Effector memory CD4-positive, alpha-beta T cell (primary cell): ENCODE measurements around the gene KLHL29.

Experiments used
- DNase-seq, 3 donors: peaks; one replicate each; pipeline ENCODE4 v3.0.0-alpha.2; 2020
- H3K27ac ChIP-seq: 2 replicates; pipeline ENCODE4 v1.7.0; 2013; ENCODE audit warnings: mild to moderate bottlenecking, low read length, moderate library complexity; ENCODE audit not compliant: insufficient read depth, poor library complexity, severe bottlenecking
- H3K27me3 ChIP-seq: replicated peaks from 2 replicates; pipeline ENCODE4 v1.7.0; 2013; ENCODE audit warnings: mild to moderate bottlenecking, low read length; ENCODE audit not compliant: insufficient read depth, control insufficient read depth, poor library complexity, severe bottlenecking
- H3K36me3 ChIP-seq: 2 replicates; pipeline ENCODE4 v1.7.0; 2013; ENCODE audit warnings: mild to moderate bottlenecking, low read length, moderate library complexity; ENCODE audit not compliant: control insufficient read depth, insufficient read depth
- H3K4me1 ChIP-seq: 2 replicates; pipeline ENCODE4 v1.7.0; 2013; ENCODE audit warnings: low read length, mild to moderate bottlenecking; ENCODE audit not compliant: control insufficient read depth, insufficient read depth, poor library complexity, severe bottlenecking
- H3K4me3 ChIP-seq: 2 replicates; pipeline ENCODE4 v1.7.0; 2013; ENCODE audit warnings: low read length, low read depth, mild to moderate bottlenecking; ENCODE audit not compliant: insufficient read depth, poor library complexity, severe bottlenecking
- H3K9me3 ChIP-seq: 2 replicates; pipeline ENCODE4 v1.7.0; 2013; ENCODE audit warnings: mild to moderate bottlenecking, low read length, moderate library complexity; ENCODE audit not compliant: control insufficient read depth

KLHL29 gene

GRCh38 chr2:23435250-23436035 lies 50.5 kb downstream of the KLHL29 start:
- no peak overlapping the region for H3K27ac ChIP-seq
- DNase-seq, result no peak
- H3K4me1 ChIP-seq, result no peaks in the 10 kb centered on the region

GRCh38 chr2:23436346-23437098 lies 51.5 kb downstream of the KLHL29 start:
- Histone ChIP-seq H3K9me3 (no peaks in the 10 kb centered on the region), H3K27me3 (no peaks in the 10 kb centered on the region), H3K36me3 (no peaks in the 10 kb centered on the region), H3K27ac (no peak overlapping the region), H3K4me1 (no peaks in the 10 kb centered on the region), H3K4me3 (no peak overlapping the region)
- DNase-seq, result no peak

More at GRCh38 chr2:23435250-23436035, 50.5 kb downstream of the KLHL29 start:
- Histone ChIP-seq H3K9me3 (no peaks in the 10 kb centered on the region), H3K4me3 (no peak overlapping the region), H3K36me3 (no peaks in the 10 kb centered on the region), H3K27me3 (no peaks in the 10 kb centered on the region)

GRCh38 chr2:23441414-23441813 lies 56.4 kb downstream of the KLHL29 start:
- DNase-seq, result no peak
- Histone ChIP-seq H3K36me3 (no peaks in the 10 kb centered on the region), H3K4me3 (no peak overlapping the region), H3K4me1 (no peaks in the 10 kb centered on the region), H3K9me3 (no peaks in the 10 kb centered on the region), H3K27ac (no peak overlapping the region), H3K27me3 (no peaks in the 10 kb centered on the region)

DNA sequence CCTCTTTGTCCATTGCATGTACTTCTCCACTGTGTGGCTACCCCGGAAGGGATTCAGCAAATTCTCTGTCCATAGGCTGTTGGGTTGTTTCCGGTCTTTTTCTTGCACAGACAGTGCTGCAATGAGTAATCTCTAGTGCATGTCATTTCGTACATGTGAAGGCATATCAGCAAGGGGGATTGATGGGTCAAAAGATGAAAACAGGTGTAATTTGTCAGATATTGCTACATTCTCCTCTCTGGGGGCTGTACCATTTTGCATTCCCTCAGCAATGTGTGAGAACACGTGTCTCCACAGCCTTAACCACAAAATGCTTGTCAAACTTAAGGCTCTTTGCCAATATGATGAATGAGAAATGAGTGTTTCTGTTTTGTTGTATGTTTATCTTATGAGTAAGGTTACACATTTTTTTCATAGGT lies 60.5 kb downstream of the KLHL29 start:
- H3K4me3 ChIP-seq, result no peak overlapping the region
- H3K36me3 ChIP-seq, result no peaks in the 10 kb centered on the region
- H3K27me3 ChIP-seq, result no peaks in the 10 kb centered on the region
- H3K27ac ChIP-seq, result no peak overlapping the region
- no peak for DNase-seq
- no peaks in the 10 kb centered on the region for H3K4me1 ChIP-seq
- H3K9me3 ChIP-seq, result no peaks in the 10 kb centered on the region

DNA sequence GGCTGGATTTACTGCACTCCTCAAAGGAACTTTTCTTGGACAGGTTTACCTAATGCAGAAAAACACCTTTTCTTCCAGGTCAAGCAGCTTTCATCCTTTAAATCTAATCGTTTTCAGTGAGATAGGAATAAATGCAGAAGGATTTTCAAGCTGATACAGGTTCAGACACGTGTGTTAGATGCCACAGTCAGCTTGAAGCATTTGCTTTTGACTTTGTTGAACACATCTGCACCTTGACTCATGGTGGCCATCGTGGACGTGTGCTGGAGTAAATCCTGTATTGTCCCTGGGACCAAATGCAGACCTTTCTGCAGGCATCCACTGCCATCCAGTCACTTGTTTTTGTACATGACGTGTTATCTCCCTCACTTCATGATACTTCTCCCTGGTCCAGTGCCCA lies 61.9 kb downstream of the KLHL29 start:
- no peaks in the 10 kb centered on the region for H3K4me1 ChIP-seq
- no peaks in the 10 kb centered on the region for H3K27me3 ChIP-seq
- no peak overlapping the region for H3K4me3 ChIP-seq
- no peak overlapping the region for H3K27ac ChIP-seq
- H3K9me3 ChIP-seq, result no peaks in the 10 kb centered on the region
- DNase-seq, result no peak
- H3K36me3 ChIP-seq, result no peaks in the 10 kb centered on the region

- Histone ChIP-seq H3K27me3 (no peaks in the 10 kb centered on the region), H3K36me3 (no peaks in the 10 kb centered on the region), H3K9me3 (no peaks in the 10 kb centered on the region), H3K4me3 (no peak overlapping the region), H3K4me1 (peaks cover under 1% of the 10 kb centered on the region), H3K27ac (no peak overlapping the region)
- no peak for DNase-seq
Observed at GRCh38 chr2:23447405-23447804, 62.4 kb downstream of the KLHL29 start.

DNA sequence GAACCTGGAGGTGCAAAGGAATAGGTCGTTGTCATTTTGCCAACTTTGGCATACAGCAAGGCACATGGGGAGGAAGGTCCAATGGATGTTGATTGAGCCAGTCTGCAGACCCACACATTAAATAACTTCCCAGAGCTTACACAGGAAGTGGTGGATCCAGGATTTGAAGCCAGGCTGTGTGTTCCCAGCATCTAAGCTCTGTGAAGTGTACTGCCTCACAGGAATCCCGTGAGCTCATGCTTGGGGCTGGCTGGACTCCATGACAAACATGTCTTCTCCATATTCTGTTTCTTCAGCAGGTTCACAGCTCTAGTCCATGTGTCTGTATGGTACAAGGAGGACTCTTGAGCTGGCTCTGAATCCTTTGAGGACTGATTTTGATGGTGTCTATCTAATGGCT lies 63.9 kb downstream of the KLHL29 start:
- no peak for DNase-seq

GRCh38 chr2:23449413-23449812 lies 64.4 kb downstream of the KLHL29 start:
- H3K36me3 ChIP-seq, result no peaks in the 10 kb centered on the region
- H3K27me3 ChIP-seq, result no peaks in the 10 kb centered on the region
- no peak overlapping the region for H3K27ac ChIP-seq
- H3K4me3 ChIP-seq, result no peak overlapping the region
- H3K4me1 ChIP-seq, result peaks cover 9% of the 10 kb centered on the region
- H3K9me3 ChIP-seq, result no peaks in the 10 kb centered on the region
- DNase-seq, result no peak

More for the DNA sequence above, 63.9 kb downstream of the KLHL29 start:
- Histone ChIP-seq H3K27ac (no peak overlapping the region), H3K4me1 (peaks cover 9% of the 10 kb centered on the region), H3K4me3 (no peak overlapping the region), H3K27me3 (no peaks in the 10 kb centered on the region), H3K9me3 (no peaks in the 10 kb centered on the region), H3K36me3 (no peaks in the 10 kb centered on the region)

GRCh38 chr2:23449831-23450331 lies 64.9 kb downstream of the KLHL29 start:
- H3K27ac ChIP-seq, result no peak overlapping the region
- H3K9me3 ChIP-seq, result no peaks in the 10 kb centered on the region
- peaks cover 9% of the 10 kb centered on the region for H3K4me1 ChIP-seq
- H3K27me3 ChIP-seq, result no peaks in the 10 kb centered on the region
- no peak for DNase-seq
- H3K36me3 ChIP-seq, result no peaks in the 10 kb centered on the region
- no peak overlapping the region for H3K4me3 ChIP-seq

GRCh38 chr2:23452372-23452771 lies 67.4 kb downstream of the KLHL29 start:
- H3K36me3 ChIP-seq, result no peaks in the 10 kb centered on the region
- no peak for DNase-seq
- H3K4me3 ChIP-seq, result no peak overlapping the region
- no peaks in the 10 kb centered on the region for H3K9me3 ChIP-seq
- peaks cover 9% of the 10 kb centered on the region for H3K4me1 ChIP-seq
- H3K27ac ChIP-seq, result no peak overlapping the region
- H3K27me3 ChIP-seq, result no peaks in the 10 kb centered on the region
